GM19372 (cell line): ENCODE results near the gene KCMF1.
"Not testable (repeated sequence)": the region's sequence is repeated elsewhere in the genome, so short reads cannot be mapped to it uniquely, and the experiment has no call there.

ENCODE experiments used
- ATAC-seq: cut with Tn5 transposase; IDR thresholded peaks from one replicate; pipeline ENCODE4 v1.9.1; 2021; ENCODE audit warnings: mild to moderate bottlenecking, low read depth, moderate library complexity; ENCODE audit not compliant: unreplicated experiment

The KCMF1 gene

GRCh38 chr2:84970868-84971509 lies at the start of gene KCMF1:
Gene KCMF1 (plus strand): TSS chr2:84971161. CDS start chr2:84971452, 291 bp downstream.
- ATAC-seq, result peak; percentile 47

- ATAC-seq, result no peak
Measured at GRCh38 chr2:84923009-84923408, 48.0 kb upstream of the KCMF1 start.

GRCh38 chr2:84924173-84925106 lies 46.5 kb upstream of the KCMF1 start:
- peak; percentile 33 for ATAC-seq

GRCh38 chr2:84925336-84925723 lies 45.6 kb upstream of the KCMF1 start:
- ATAC-seq, result peak; percentile 4

- ATAC-seq, result peak; percentile 67
Measured at GRCh38 chr2:84925724-84926376, 45.1 kb upstream of the KCMF1 start.

- ATAC-seq, result no peak
Measured at GRCh38 chr2:84927275-84927627, 43.7 kb upstream of the KCMF1 start.

- peak; percentile 52 for ATAC-seq
Measured at GRCh38 chr2:84931384-84931821, 39.6 kb upstream of the KCMF1 start.

- ATAC-seq, result peak; percentile 28
Measured at GRCh38 chr2:84938194-84938879, 32.6 kb upstream of the KCMF1 start.

GRCh38 chr2:84939426-84940087 lies 31.4 kb upstream of the KCMF1 start:
- peak; percentile 75 for ATAC-seq

- ATAC-seq, result no peak
Measured at GRCh38 chr2:84940088-84940470, 30.9 kb upstream of the KCMF1 start.

- ATAC-seq, result no peak
Measured at GRCh38 chr2:84940831-84941412, 30.0 kb upstream of the KCMF1 start.

GRCh38 chr2:84942166-84942565 lies 28.8 kb upstream of the KCMF1 start:
- no peak for ATAC-seq

- peak; percentile 16 for ATAC-seq
Measured at GRCh38 chr2:84942964-84943421, 28.0 kb upstream of the KCMF1 start.

- no peak for ATAC-seq
Measured at GRCh38 chr2:84944295-84944909, 26.6 kb upstream of the KCMF1 start.

GRCh38 chr2:84945838-84946203 lies 25.1 kb upstream of the KCMF1 start:
- not testable (repeated sequence) for ATAC-seq

- ATAC-seq, result peak; percentile 64
Measured at GRCh38 chr2:84946204-84947009, 24.6 kb upstream of the KCMF1 start.

GRCh38 chr2:84947010-84947593 lies 23.9 kb upstream of the KCMF1 start:
- ATAC-seq, result no peak

GRCh38 chr2:84953535-84953934 lies 17.4 kb upstream of the KCMF1 start:
- ATAC-seq, result no peak
